CD4-positive, alpha-beta memory T cell (primary cell): ENCODE results near the gene ERBB4. TPM values are rescaled to one million over a fixed set of nuclear protein-coding genes. Genes with fewer than 3 reads are reported as not detected.
"Not testable (repeated sequence)": the region's sequence is repeated elsewhere in the genome, so short reads cannot be mapped to it uniquely, and the experiment has no call there.

ENCODE experiments used
- CTCF ChIA-PET: fragments of 350-600 bp; sonication (Branson Sonifier 250); formaldehyde crosslinking; loops from one replicate; lab custom pipeline; 2021; ENCODE audit warnings: inconsistent platforms; ENCODE audit not compliant: partially characterized antibody; lab: Charles Lee
- POLR2A ChIA-PET: fragments of 350-600 bp; sonication (Branson Sonifier 250); formaldehyde crosslinking; loops from one replicate; lab custom pipeline; 2021; ENCODE audit not compliant: partially characterized antibody; lab: Charles Lee
- DNase-seq, 5 donors: peaks; one replicate each; pipeline versions ENCODE4 v3.0.0 to v3.0.0-alpha.2; 2020 to 2022; ENCODE audit warnings: mixed read lengths in 1 of 5
- H3K27ac ChIP-seq: one replicate; pipeline ENCODE4 v1.7.0; 2013; ENCODE audit warnings: low read depth, low read length
- H3K27me3 ChIP-seq: 2 replicates; pipeline ENCODE4 v1.7.0; 2013; ENCODE audit warnings: mild to moderate bottlenecking, low read length, moderate library complexity; ENCODE audit not compliant: insufficient read depth
- H3K36me3 ChIP-seq: 2 replicates; pipeline ENCODE4 v1.7.0; 2013; ENCODE audit warnings: mild to moderate bottlenecking, low read length, moderate library complexity; ENCODE audit not compliant: insufficient read depth
- H3K4me1 ChIP-seq: 2 replicates; pipeline ENCODE4 v1.7.0; 2013; ENCODE audit warnings: mild to moderate bottlenecking, low read length, moderate library complexity; ENCODE audit not compliant: insufficient read depth
- H3K4me3 ChIP-seq, 2 donors: one replicate each; pipeline ENCODE4 v1.7.0; 2013; ENCODE audit warnings: low read length in 2 of 2, mild to moderate bottlenecking in 1 of 2
- H3K9me3 ChIP-seq, 2 donors: one replicate each; pipeline ENCODE4 v1.7.0; 2013; ENCODE audit warnings: low read length in 2 of 2, control low read depth in 1 of 2; ENCODE audit not compliant: control insufficient read depth in 1 of 2
- H3K27ac Mint-ChIP-seq, 7 donors: one replicate each; pipeline ENCODE4 v1.8.0; 2020 to 2021; ENCODE audit warnings: mixed read lengths in 7 of 7, mild to moderate bottlenecking in 6 of 7, inconsistent platforms in 3 of 7, moderate library complexity in 3 of 7
- H3K27me3 Mint-ChIP-seq, 2 donors: one replicate each; pipeline ENCODE4 v1.8.0; 2020 to 2021; ENCODE audit warnings: mixed read lengths in 2 of 2
- H3K36me3 Mint-ChIP-seq, 2 donors: one replicate each; pipeline ENCODE4 v1.8.0; 2020 to 2021; ENCODE audit warnings: mixed read lengths in 2 of 2, inconsistent platforms in 1 of 2, mild to moderate bottlenecking in 1 of 2
- H3K4me1 Mint-ChIP-seq, 4 donors: one replicate each; pipeline ENCODE4 v1.8.0; 2020 to 2021; ENCODE audit warnings: mixed read lengths in 4 of 4, mild to moderate bottlenecking in 1 of 4
- H3K4me3 Mint-ChIP-seq, 8 donors: one replicate each; pipeline ENCODE4 v1.8.0; 2020 to 2021; ENCODE audit warnings: mixed read lengths in 8 of 8, mild to moderate bottlenecking in 7 of 8, moderate library complexity in 6 of 8, inconsistent platforms in 3 of 8
- H3K9me3 Mint-ChIP-seq, 8 donors: one replicate each; pipeline ENCODE4 v1.8.0; 2020 to 2021; ENCODE audit warnings: mixed read lengths in 8 of 8, mild to moderate bottlenecking in 5 of 8, inconsistent platforms in 3 of 8, moderate library complexity in 1 of 8
- intact Hi-C: fragments of 100-400 bp; cut with micrococcal nuclease; formaldehyde crosslinking; loops from one replicate; pipeline ENCODE4 v1.15.1; 2023
- polyA plus RNA-seq, 2 donors: library from polyadenylated mRNA; unstranded; fragments of 300-500 nt; fragmentation: Illumina TruSeq; gene quantifications; one replicate each; pipeline ENCODE4 v1.2.3, GENCODE V29; 2021
- total RNA-seq, 2 experiments: library from RNA; stranded (reverse); gene quantifications; one replicate each; pipeline ENCODE4 v1.2.3, GENCODE V29; 2021

Gene ERBB4
- total and polyA plus RNA-seq, 4 experiments from 2014 or later = not detected

GRCh38 chr2:211729433-211729832, 809.2 kb downstream of the ERBB4 start:
- Histone ChIP-seq H3K27me3 (no peaks in the 10 kb centered on the region), H3K36me3 (no peaks in the 10 kb centered on the region), H3K4me3 (no peak overlapping the region), H3K27ac (no peak overlapping the region), H3K9me3 (no peaks in the 10 kb centered on the region), H3K4me1 (no peaks in the 10 kb centered on the region)
- H3K4me1 Mint-ChIP-seq = no peaks in the 10 kb centered on the region
- DNase-seq = no peak
- no peaks in the 10 kb centered on the region for H3K27me3 Mint-ChIP-seq
- intact Hi-C loops = no loop called here
- POLR2A ChIA-PET = no interaction called here
- H3K36me3 Mint-ChIP-seq = no peaks in the 10 kb centered on the region
- CTCF ChIA-PET = no interaction called here
- no peak overlapping the region for H3K27ac Mint-ChIP-seq
- H3K9me3 Mint-ChIP-seq = peaks cover 0 to 2% (median 0%) of the 10 kb centered on the region in 8 donors
- no peak overlapping the region for H3K4me3 Mint-ChIP-seq

- peaks cover 0 to 2% (median 0%) of the 10 kb centered on the region in 8 donors for H3K9me3 Mint-ChIP-seq
- Histone ChIP-seq H3K36me3 (no peaks in the 10 kb centered on the region), H3K9me3 (no peaks in the 10 kb centered on the region), H3K4me1 (no peaks in the 10 kb centered on the region), H3K4me3 (no peak overlapping the region), H3K27ac (no peak overlapping the region), H3K27me3 (no peaks in the 10 kb centered on the region)
- ChIA-PET CTCF (interaction anchor here (0.7 kb wide), 1 partner anchor 134 kb away, joined by 3 read pairs; no protein-coding TSS in a partner anchor), POLR2A (no interaction called here)
- H3K27ac Mint-ChIP-seq = no peak overlapping the region
- H3K4me3 Mint-ChIP-seq = no peak overlapping the region
- H3K4me1 Mint-ChIP-seq = no peaks in the 10 kb centered on the region
- DNase-seq = no peak
- H3K36me3 Mint-ChIP-seq = no peaks in the 10 kb centered on the region
- no peaks in the 10 kb centered on the region for H3K27me3 Mint-ChIP-seq
- intact Hi-C loops = no loop called here
Observed at GRCh38 chr2:211724933-211725332, 813.7 kb downstream of the ERBB4 start.

GRCh38 chr2:211723398-211723797, 815.2 kb downstream of the ERBB4 start:
- H3K27me3 ChIP-seq = no peaks in the 10 kb centered on the region
- no peak for DNase-seq
- POLR2A ChIA-PET = no interaction called here

GRCh38 chr2:211722928-211723327, 815.7 kb downstream of the ERBB4 start:
- Histone ChIP-seq H3K36me3 (no peaks in the 10 kb centered on the region), H3K4me3 (no peak overlapping the region), H3K27me3 (no peaks in the 10 kb centered on the region), H3K4me1 (no peaks in the 10 kb centered on the region), H3K27ac (no peak overlapping the region), H3K9me3 (no peaks in the 10 kb centered on the region)
- Mint-ChIP-seq H3K36me3 (no peaks in the 10 kb centered on the region), H3K9me3 (peaks cover 0 to 2% (median 0%) of the 10 kb centered on the region in 8 donors), H3K27me3 (no peaks in the 10 kb centered on the region), H3K4me3 (no peak overlapping the region), H3K4me1 (no peaks in the 10 kb centered on the region), H3K27ac (no peak overlapping the region)
- POLR2A ChIA-PET = no interaction called here
- CTCF ChIA-PET = no interaction called here
- intact Hi-C loops = no loop called here
- DNase-seq = no peak

More at GRCh38 chr2:211723398-211723797, 815.2 kb downstream of the ERBB4 start:
- H3K36me3 ChIP-seq = no peaks in the 10 kb centered on the region
- Mint-ChIP-seq H3K9me3 (peaks cover 0 to 2% (median 0%) of the 10 kb centered on the region in 8 donors), H3K27ac (no peak overlapping the region), H3K4me1 (no peaks in the 10 kb centered on the region), H3K4me3 (no peak overlapping the region), H3K36me3 (no peaks in the 10 kb centered on the region), H3K27me3 (no peaks in the 10 kb centered on the region)
- no peak overlapping the region for H3K4me3 ChIP-seq
- intact Hi-C loops = no loop called here
- CTCF ChIA-PET = no interaction called here
- H3K9me3 ChIP-seq = no peaks in the 10 kb centered on the region
- H3K27ac ChIP-seq = no peak overlapping the region
- no peaks in the 10 kb centered on the region for H3K4me1 ChIP-seq

- intact Hi-C loops, H3K4me1 Mint-ChIP-seq, H3K9me3 ChIP-seq, H3K27ac ChIP-seq, POLR2A ChIA-PET, CTCF ChIA-PET, H3K27me3 Mint-ChIP-seq, H3K27ac Mint-ChIP-seq, H3K36me3 Mint-ChIP-seq, H3K27me3 ChIP-seq, H3K9me3 Mint-ChIP-seq, H3K4me1 ChIP-seq, H3K36me3 ChIP-seq, H3K4me3 Mint-ChIP-seq, DNase-seq, H3K4me3 ChIP-seq: not testable (repeated sequence)
Observed at GRCh38 chr2:211721874-211722273, 816.7 kb downstream of the ERBB4 start.

GRCh38 chr2:211709389-211709788, 829.2 kb downstream of the ERBB4 start:
- no peaks in the 10 kb centered on the region for H3K4me1 ChIP-seq
- no peak overlapping the region for H3K4me3 ChIP-seq
- no peak overlapping the region for H3K27ac ChIP-seq
- Mint-ChIP-seq H3K27ac (no peak overlapping the region), H3K36me3 (no peaks in the 10 kb centered on the region), H3K4me3 (no peak overlapping the region), H3K4me1 (no peaks in the 10 kb centered on the region), H3K27me3 (no peaks in the 10 kb centered on the region), H3K9me3 (peaks cover 0 to 3% (median 1%) of the 10 kb centered on the region in 8 donors)
- intact Hi-C loops = no loop called here
- H3K9me3 ChIP-seq = no peaks in the 10 kb centered on the region
- no peaks in the 10 kb centered on the region for H3K27me3 ChIP-seq
- DNase-seq = no peak
- no peaks in the 10 kb centered on the region for H3K36me3 ChIP-seq
- CTCF ChIA-PET = no interaction called here
- POLR2A ChIA-PET = no interaction called here

GRCh38 chr2:211692689-211693088, 845.9 kb downstream of the ERBB4 start:
- H3K36me3 Mint-ChIP-seq = no peaks in the 10 kb centered on the region
- peaks cover 0 to 12% (median 4%) of the 10 kb centered on the region in 8 donors for H3K9me3 Mint-ChIP-seq
- no peaks in the 10 kb centered on the region for H3K36me3 ChIP-seq
- no peaks in the 10 kb centered on the region for H3K27me3 ChIP-seq
- no peak for DNase-seq
- no peak overlapping the region for H3K4me3 Mint-ChIP-seq
- no peak overlapping the region for H3K4me3 ChIP-seq
- H3K27ac ChIP-seq = no peak overlapping the region
- H3K27me3 Mint-ChIP-seq = no peaks in the 10 kb centered on the region
- ChIA-PET POLR2A (no interaction called here), CTCF (no interaction called here)
- no peak overlapping the region for H3K27ac Mint-ChIP-seq
- no peaks in the 10 kb centered on the region for H3K9me3 ChIP-seq
- H3K4me1 ChIP-seq = no peaks in the 10 kb centered on the region
- intact Hi-C loops = no loop called here
- H3K4me1 Mint-ChIP-seq = no peaks in the 10 kb centered on the region

- Mint-ChIP-seq H3K4me1 (no peaks in the 10 kb centered on the region), H3K4me3 (no peak overlapping the region)
- CTCF ChIA-PET = no interaction called here
Observed at GRCh38 chr2:211690736-211691135, 847.9 kb downstream of the ERBB4 start.

More at GRCh38 chr2:211690736-211691135, 847.9 kb downstream of the ERBB4 start:
- DNase-seq = no peak
- Histone ChIP-seq H3K27ac (no peak overlapping the region), H3K36me3 (no peaks in the 10 kb centered on the region), H3K9me3 (no peaks in the 10 kb centered on the region), H3K27me3 (no peaks in the 10 kb centered on the region), H3K4me1 (no peaks in the 10 kb centered on the region), H3K4me3 (no peak overlapping the region)
- Mint-ChIP-seq H3K9me3 (peaks cover 0 to 12% (median 7%) of the 10 kb centered on the region in 8 donors), H3K36me3 (no peaks in the 10 kb centered on the region), H3K27ac (no peak overlapping the region), H3K27me3 (no peaks in the 10 kb centered on the region)
- POLR2A ChIA-PET = no interaction called here
- intact Hi-C loops = no loop called here
